ENCODE measurements around the gene TRPM6. TPM values are rescaled to one million over a fixed set of nuclear protein-coding genes. Genes with fewer than 3 reads are reported as not detected.

Gene TRPM6
- total and polyA plus RNA-seq, 2 experiments from 2014 or later = 0.23 to 0.87 TPM

- DNase-seq (ENCODE audit: low spot score) (no peak), ATAC-seq (no peak)
- Histone ChIP-seq H3K79me2 (replicated peaks; ENCODE audit: insufficient read depth) (no peaks in the 10 kb centered on the region), H3K4me3 (no peak overlapping the region), H3F3A (replicated peaks; ENCODE audit: low read depth) (no peaks in the 10 kb centered on the region), H2AFZ (no peak overlapping the region; the same call in 1 of the 2 replicates), H3K36me3 (ENCODE audit: insufficient read depth) (no peaks in the 10 kb centered on the region), H3K9me2 (ENCODE audit: insufficient read depth) (no peaks in the 10 kb centered on the region; the same call in 1 of the 2 replicates), H3K27me3 (ENCODE audit: insufficient read depth) (no peaks in the 10 kb centered on the region), H4K20me1 (replicated peaks; ENCODE audit: insufficient read depth) (no peaks in the 10 kb centered on the region), H3K4me2 (no peak overlapping the region), H3K4me1 (ENCODE audit: insufficient read depth) (no peaks in the 10 kb centered on the region), H3K27ac (ENCODE audit: low read depth) (no peak overlapping the region)
- Mint-ChIP-seq H3K4me1 (peaks cover 3% of the 10 kb centered on the region; the same call in 1 of the 3 replicates), H3K36me3 (ENCODE audit: low read depth) (no peaks in the 10 kb centered on the region), H3K4me3 (no peak overlapping the region), H3K27me3 (ENCODE audit: insufficient read depth, low read depth, poor library complexity) (peaks cover 2% of the 10 kb centered on the region), H3K27ac (no peak overlapping the region), H3K9me3 (0 out of 3 replicates have a peak, but pooled peaks cover 4% of the 10 kb centered on the region)
- TF ChIP-seq CREB1 (CRISPR knock-in tag; IDR thresholded peaks at IDR 0.05; ENCODE audit: low read depth) (no peak), ZNF114 (CRISPR knock-in tag; IDR thresholded peaks at IDR 0.05) (no peak), STAT1 (IDR thresholded peaks at IDR 0.05; ENCODE audit: unreplicated experiment) (no peak), NANOG (IDR thresholded peaks at IDR 0.05; ENCODE audit: borderline replicate concordance) (no peak), REST (IDR thresholded peaks at IDR 0.05; ENCODE audit: unreplicated experiment) (no peak), POLR2AphosphoS5 (IDR thresholded peaks at IDR 0.05; ENCODE audit: low read depth) (no peak), EZH2 (IDR thresholded peaks at IDR 0.05; ENCODE audit: low read depth, unreplicated experiment) (no peak), CTCF (conservative IDR thresholded peaks at IDR 0.05; ENCODE audit: low read depth in 2 of 2) (no peak), JUNB (IDR thresholded peaks at IDR 0.05; ENCODE audit: unreplicated experiment) (no peak), EZH2phosphoT487 (IDR thresholded peaks at IDR 0.05; ENCODE audit: unreplicated experiment) (no peak), ZNF462 (CRISPR knock-in tag; IDR thresholded peaks at IDR 0.05) (no peak), ZNF331 (CRISPR knock-in tag; IDR thresholded peaks at IDR 0.05; ENCODE audit: low read depth) (no peak), ETS1 (IDR thresholded peaks at IDR 0.05) (no peak)
Observed at GRCh38 chr9:74838351-74838750, 49.4 kb downstream of the TRPM6 start.
